HL-60 (cell line): Measurements from ENCODE around the gene DPYD.

Experiments
- CTCF ChIP-seq: IDR thresholded peaks from one replicate; pipeline ENCODE4 v1.5.1; 2011; ENCODE audit warnings: low read length, control low read depth, inconsistent platforms; ENCODE audit not compliant: insufficient read depth
- POLR2AphosphoS5 ChIP-seq: IDR thresholded peaks from 2 replicates; pipeline ENCODE4 v1.6.1; 2012; ENCODE audit warnings: low read depth

GRCh38 chr1:97135972-97136371 lies 784.9 kb downstream of the DPYD start:
- no peak for TF ChIP-seq CTCF
- TF ChIP-seq POLR2AphosphoS5: no peak
